ENCODE measurements around the gene TMPRSS6. TPM values are rescaled to one million over a fixed set of nuclear protein-coding genes. Genes with fewer than 3 reads are reported as not detected.

TMPRSS6 gene
- total and polyA plus RNA-seq, 3 donors from 2014 or later, result 1.5 to 4.0 (median 3.4) TPM

DNA sequence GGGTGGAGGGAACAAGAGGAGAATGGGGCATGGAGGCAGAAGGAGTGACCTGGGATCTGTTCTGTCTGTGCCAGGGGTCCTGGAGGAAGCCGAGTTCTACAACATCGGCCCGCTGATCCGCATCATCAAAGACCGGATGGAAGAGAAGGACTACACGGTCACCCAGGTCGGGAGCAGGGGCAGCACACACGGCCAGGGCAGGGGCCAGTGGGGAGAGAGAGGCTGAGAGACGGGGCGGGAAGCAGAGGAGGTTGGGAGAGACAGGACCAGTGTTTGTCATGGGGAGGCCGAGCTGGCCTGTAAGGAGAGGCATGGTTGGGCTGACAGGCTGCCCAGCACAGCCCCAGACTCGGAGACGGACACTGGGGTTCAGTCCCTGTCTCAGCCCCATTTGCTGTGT lies 53.3 kb downstream of the TMPRSS6 start:
- Histone ChIP-seq H3K4me3 (no peak overlapping the region), H3K27ac (no peak overlapping the region), H3K36me3 (ENCODE audit: low read depth, missing control alignments) (no peaks in the 10 kb centered on the region), H3K27me3 (no peaks in the 10 kb centered on the region), H3K4me1 (peaks cover 6% of the 10 kb centered on the region), H3K9me3 (no peaks in the 10 kb centered on the region)
- intact Hi-C loops (cut with DNase I; ENCODE audit: low total_unique reads), result no loop called here
- DNase-seq, result no peak
- 88 to 97% methylated on average over 13 of the region's 13 CpGs for WGBS, 2 donors
- TF ChIP-seq POLR2A (IDR thresholded peaks at IDR 0.05), result no peak
- TF ChIP-seq, protein P1, sequence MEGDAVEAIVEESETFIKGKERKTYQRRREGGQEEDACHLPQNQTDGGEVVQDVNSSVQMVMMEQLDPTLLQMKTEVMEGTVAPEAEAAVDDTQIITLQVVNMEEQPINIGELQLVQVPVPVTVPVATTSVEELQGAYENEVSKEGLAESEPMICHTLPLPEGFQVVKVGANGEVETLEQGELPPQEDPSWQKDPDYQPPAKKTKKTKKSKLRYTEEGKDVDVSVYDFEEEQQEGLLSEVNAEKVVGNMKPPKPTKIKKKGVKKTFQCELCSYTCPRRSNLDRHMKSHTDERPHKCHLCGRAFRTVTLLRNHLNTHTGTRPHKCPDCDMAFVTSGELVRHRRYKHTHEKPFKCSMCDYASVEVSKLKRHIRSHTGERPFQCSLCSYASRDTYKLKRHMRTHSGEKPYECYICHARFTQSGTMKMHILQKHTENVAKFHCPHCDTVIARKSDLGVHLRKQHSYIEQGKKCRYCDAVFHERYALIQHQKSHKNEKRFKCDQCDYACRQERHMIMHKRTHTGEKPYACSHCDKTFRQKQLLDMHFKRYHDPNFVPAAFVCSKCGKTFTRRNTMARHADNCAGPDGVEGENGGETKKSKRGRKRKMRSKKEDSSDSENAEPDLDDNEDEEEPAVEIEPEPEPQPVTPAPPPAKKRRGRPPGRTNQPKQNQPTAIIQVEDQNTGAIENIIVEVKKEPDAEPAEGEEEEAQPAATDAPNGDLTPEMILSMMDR (IDR thresholded peaks at IDR 0.05), result no peak

DNA sequence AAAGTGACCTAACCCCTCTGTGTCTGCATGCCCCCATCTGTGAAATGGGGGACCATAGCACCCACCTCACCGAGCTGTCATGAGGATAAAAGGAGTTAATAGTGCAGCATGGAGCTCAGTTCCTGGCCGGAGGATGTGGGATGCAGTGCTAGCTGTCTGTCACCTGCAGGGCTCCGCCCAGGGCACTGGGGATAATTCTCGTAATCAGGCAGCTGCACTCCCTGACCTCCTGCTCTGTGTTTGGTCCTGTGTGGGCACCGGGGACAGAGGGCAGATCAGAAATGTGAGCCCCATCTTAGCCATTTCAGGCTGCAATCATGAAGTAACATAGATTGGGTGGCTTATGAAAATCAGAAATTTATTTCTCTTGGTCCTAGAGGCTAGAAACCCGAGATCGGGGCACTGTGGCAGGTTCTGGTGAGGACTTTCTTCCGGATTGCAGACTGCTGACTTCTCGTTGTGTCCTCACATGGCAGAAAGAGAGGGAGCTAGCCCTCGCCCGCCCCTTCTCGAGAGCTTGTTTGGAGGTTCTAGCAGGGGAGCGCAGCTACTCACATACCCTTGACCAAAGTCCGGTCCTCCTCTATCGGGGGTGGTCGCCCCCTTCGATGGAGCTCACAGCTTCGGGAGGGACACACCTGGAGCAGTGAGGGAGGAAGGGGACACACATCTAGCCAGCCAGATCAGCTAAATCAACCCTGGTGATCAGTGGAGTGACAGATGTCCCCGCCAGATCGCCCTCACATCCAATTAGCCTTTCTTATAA lies 54.7 kb downstream of the TMPRSS6 start:
- no peaks in the 10 kb centered on the region for H3K27me3 ChIP-seq
- DNase-seq, result no peak
- H3K9me3 ChIP-seq, result no peaks in the 10 kb centered on the region
- H3K4me3 ChIP-seq, result no peak overlapping the region
- no peaks in the 10 kb centered on the region for H3K36me3 ChIP-seq (ENCODE audit: low read depth, missing control alignments)
- WGBS, 2 donors, result 93 to 94% methylated on average over 11 to 20 of the region's 20 CpGs
- H3K4me1 ChIP-seq, result peaks cover 6% of the 10 kb centered on the region
- intact Hi-C loops (cut with DNase I; ENCODE audit: low total_unique reads), result no loop called here
- TF ChIP-seq, protein P1 (IDR thresholded peaks at IDR 0.05), result no peak
- no peak for TF ChIP-seq POLR2A (IDR thresholded peaks at IDR 0.05)
- no peak overlapping the region for H3K27ac ChIP-seq

DNA sequence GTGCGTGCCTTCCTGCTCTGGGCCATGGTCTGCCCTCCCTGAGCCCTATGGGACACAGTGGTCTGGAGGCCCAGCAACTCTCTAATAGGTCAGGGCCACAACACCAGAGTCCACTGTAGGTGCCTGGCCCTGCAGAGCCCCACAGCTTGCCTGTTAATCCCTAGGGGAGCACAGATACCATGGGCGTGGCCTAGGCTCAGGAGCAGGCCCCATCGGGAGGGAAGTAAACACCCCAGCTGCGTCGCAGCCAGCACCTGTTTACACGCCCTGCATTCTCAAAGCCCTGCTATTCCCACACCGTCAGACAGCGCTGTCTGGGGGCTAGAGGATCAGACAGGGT lies 55.5 kb downstream of the TMPRSS6 start:
- intact Hi-C loops (cut with DNase I; ENCODE audit: low total_unique reads), result no loop called here
- no peak overlapping the region for H3K4me3 ChIP-seq
- no peak overlapping the region for H3K27ac ChIP-seq
- H3K27me3 ChIP-seq, result no peaks in the 10 kb centered on the region
- TF ChIP-seq, protein P1 (IDR thresholded peaks at IDR 0.05), result no peak
- no peak for TF ChIP-seq POLR2A (IDR thresholded peaks at IDR 0.05)
- H3K9me3 ChIP-seq, result no peaks in the 10 kb centered on the region
- DNase-seq, result no peak
- WGBS, 2 donors, result 84 to 91% methylated on average over 7 to 8 of the region's 8 CpGs
- H3K36me3 ChIP-seq (ENCODE audit: low read depth, missing control alignments), result no peaks in the 10 kb centered on the region
- peaks cover 6% of the 10 kb centered on the region for H3K4me1 ChIP-seq

DNA sequence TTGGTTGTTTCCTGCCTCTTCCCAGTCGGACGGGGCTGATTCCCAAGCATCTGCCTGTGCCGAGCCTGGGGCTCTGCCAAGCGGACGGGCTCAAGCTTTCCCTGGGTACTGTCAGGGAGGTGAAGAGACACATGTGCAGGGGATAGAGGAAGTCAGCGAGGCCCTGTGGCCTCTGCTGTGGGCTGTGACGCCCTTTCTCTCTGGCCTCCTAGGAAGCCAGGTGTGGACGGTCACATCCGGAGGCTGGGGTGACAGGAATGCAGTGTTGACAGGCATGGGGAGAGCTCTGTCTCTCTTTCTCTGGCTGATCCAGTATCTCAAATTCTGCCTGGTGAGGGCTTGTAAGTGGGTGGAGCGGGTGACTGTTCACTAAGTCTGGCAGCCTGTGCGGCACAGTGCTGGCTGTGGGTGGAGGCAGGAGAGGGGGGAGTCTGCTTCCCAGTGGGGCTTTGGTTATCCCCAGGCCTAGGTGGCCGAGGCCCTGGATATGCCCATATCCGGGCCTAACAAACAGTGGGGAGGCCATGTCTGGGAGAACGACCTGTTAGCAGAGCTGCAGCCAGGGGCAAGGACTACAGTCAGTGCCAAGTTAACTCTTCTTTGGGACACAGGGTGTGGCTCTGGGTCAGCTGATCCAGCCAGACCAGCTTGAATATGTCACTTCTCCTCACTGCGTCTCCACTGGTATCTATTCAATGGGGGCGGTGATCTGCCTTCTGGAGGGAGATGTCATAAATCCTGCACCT lies 56.0 kb downstream of the TMPRSS6 start:
- Histone ChIP-seq H3K27me3 (no peaks in the 10 kb centered on the region), H3K4me3 (no peak overlapping the region), H3K4me1 (peaks cover 6% of the 10 kb centered on the region), H3K27ac (no peak overlapping the region), H3K36me3 (ENCODE audit: low read depth, missing control alignments) (no peaks in the 10 kb centered on the region), H3K9me3 (no peaks in the 10 kb centered on the region)
- intact Hi-C loops (cut with DNase I; ENCODE audit: low total_unique reads), result no loop called here
- DNase-seq, result no peak
- TF ChIP-seq, protein P1 (IDR thresholded peaks at IDR 0.05), result no peak
- no peak for TF ChIP-seq POLR2A (IDR thresholded peaks at IDR 0.05)
- 87% methylated on average over 9 to 16 of the region's 16 CpGs for WGBS, 2 donors

All from testis (tissue), 3 donors.